Uterus (tissue), 2 donors: ENCODE results near the gene RAB9A.

Experiments
- POLR2A ChIP-seq, 2 donors: fragments of 450-650 bp; IDR thresholded peaks; one replicate each; pipeline ENCODE4 v1.6.1; 2016; ENCODE audit warnings: antibody characterized with exemption in 2 of 2, mild to moderate bottlenecking in 1 of 2, moderate library complexity in 1 of 2
- TF ChIP-seq, protein P1 (sequence below), 4 experiments: fragments of 200-600 bp in 2 of 4; fragments of 450-650 bp in 2 of 4; sonication (generic) in 2 of 4; IDR thresholded peaks; one replicate each; pipeline ENCODE4 v1.5.1; 2016 to 2019; ENCODE audit warnings: antibody characterized with exemption in 4 of 4, mild to moderate bottlenecking in 2 of 4, moderate library complexity in 1 of 4

- TF ChIP-seq, protein P1, sequence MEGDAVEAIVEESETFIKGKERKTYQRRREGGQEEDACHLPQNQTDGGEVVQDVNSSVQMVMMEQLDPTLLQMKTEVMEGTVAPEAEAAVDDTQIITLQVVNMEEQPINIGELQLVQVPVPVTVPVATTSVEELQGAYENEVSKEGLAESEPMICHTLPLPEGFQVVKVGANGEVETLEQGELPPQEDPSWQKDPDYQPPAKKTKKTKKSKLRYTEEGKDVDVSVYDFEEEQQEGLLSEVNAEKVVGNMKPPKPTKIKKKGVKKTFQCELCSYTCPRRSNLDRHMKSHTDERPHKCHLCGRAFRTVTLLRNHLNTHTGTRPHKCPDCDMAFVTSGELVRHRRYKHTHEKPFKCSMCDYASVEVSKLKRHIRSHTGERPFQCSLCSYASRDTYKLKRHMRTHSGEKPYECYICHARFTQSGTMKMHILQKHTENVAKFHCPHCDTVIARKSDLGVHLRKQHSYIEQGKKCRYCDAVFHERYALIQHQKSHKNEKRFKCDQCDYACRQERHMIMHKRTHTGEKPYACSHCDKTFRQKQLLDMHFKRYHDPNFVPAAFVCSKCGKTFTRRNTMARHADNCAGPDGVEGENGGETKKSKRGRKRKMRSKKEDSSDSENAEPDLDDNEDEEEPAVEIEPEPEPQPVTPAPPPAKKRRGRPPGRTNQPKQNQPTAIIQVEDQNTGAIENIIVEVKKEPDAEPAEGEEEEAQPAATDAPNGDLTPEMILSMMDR (IDR thresholded peaks at IDR 0.05), result no peak
- TF ChIP-seq POLR2A (IDR thresholded peaks at IDR 0.05), result no peak
Measured at GRCh38 chrX:13695601-13696115, 6.7 kb downstream of the RAB9A start.
